Measurements from ENCODE around the gene SLC29A1.
"Not testable (repeated sequence)": the region's sequence is repeated elsewhere in the genome, so short reads cannot be mapped to it uniquely, and the experiment has no call there.

The SLC29A1 gene

DNA sequence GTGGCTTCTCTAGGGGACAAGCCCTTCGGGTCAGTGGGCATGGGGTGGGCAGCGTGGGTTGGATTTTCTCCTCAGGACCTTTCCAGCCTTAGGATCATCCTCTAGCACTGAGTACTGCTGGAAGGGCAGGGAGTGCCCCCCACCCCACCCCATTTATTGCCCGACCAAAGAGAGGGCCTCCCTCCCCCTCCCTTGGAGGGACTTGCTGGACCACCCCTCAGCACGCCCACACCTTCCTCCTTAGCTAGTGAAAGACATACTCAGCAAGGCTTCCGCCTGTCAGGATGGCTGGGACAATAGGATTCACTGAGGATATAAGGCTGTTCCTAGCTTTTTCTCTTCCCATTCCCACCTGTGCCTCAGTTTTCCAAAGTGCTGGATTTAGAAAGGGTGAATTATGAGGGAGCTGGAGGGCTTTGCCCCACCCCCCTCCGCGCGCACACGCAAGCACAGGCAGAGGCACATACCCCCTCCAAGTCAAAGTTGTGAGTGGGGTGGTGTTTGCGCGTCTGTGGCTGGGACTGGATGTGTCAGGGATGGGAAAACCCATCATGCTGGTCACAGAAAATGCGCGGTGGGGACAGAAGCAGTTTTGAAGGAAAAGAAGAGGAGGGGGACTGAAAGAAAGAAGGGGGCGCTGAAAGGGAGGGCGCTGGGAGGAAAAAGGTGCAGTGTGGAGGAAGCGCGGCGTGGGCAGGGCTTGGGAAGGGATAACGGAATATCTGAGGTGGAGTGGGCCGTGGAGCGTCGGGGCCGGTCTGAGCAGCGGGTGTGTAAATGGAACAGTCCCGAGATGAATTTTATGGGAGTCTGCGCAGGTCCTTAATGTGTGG lies 693 bp upstream of the SLC29A1 start:
- DNase-seq (ENCODE audit: low spot score), result peak; percentile 43

DNA sequence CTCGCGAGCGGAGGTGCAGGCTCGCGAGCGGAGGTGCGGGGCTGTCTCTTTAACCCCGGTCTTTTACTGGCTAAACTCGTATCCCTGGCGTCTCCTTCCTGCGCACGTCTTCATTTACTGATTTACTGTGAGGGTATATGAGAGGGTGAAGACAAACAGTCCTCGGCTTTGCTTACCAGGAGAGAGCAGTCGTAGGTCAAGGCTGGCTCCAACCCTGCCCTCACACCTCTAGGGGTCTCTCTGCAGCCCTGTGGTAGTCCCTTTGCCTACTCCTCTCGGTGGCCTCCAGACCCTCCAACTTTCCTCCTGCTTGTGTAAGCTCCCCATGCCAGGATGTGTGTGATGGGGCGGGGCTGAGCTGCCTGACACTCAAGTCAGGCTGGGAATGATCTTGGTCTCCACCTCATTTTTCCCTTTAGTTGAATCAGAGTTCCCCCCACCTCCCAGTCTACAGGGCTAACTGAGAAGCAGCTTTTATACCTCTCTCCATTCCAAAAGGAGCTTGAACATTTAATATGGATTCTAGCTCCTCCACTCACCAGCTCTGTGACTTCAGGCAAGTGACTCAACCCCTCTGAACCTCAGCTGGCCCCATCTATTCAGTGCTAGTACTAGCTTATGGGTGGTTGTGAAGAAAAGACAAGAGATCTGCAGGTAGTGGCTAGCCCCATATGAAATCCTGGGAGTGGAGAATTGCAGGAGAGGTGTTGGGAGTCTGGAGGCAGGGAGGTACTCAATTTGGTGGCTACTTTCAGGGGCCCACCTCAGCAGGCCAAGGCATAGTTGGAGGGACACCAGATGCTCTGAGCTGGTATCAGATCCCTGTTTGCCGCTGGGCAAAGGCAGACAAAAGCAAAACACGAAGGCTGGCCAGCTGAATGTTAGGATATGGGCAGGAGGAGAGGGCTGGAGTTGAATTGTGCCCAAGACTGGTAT lies 902 bp downstream of the SLC29A1 start:
- peak; percentile 52 for DNase-seq (ENCODE audit: low spot score)

DNA sequence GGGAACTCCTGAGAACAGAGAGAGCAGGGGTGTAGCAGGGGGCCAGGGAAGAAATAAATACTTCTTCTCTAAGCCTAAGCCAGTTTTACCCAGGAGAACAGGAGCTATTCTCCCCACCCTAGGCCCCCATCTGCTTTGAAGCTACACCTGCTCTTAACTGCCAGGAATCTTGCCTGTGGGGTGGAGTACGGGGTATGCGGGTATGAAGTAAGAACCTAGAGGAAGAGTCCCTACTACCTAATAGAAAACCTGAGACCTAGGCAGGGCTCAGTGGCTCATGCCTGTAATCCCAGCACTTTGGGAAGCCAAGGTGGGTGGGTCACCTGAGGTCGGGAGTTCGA lies 1.5 kb downstream of the SLC29A1 start:
- DNase-seq (ENCODE audit: low spot score), result no peak

DNA sequence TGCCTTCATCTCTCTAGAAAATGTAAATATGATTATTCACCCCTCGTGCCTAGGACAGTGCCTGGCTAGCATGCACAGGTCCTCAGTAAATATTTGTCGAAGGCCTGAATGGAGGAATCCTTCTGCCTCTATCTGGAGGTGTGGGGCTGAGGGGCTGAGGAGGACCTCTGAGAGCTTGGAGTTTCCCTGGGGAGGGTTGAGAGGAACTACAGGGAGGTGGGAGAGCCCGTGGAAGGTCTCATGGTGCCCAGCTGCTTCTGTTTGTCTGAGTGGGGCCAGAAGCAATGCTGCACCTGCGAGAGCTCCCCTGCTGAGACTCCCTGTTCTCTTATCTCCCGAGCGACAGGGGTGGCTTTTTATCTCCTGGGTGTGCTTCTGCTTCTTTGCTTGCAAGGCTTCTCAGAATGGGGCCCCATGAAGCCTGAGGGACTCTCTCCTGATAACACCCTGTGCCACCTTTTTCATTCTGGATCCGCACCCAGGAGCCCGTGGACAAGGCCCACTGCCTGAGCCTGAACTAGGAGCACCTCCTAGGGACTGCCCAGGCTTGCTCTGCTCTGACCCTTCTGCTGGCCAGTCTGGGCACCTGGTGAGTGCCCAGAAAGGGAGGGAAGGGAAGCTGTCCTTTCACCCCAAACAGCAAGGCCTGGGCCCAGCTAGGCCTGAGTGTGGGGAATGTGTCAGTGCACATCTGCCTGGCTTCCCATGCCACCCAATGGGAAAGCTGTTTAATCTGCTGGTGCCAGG lies 2.4 kb downstream of the SLC29A1 start:
- no peak for DNase-seq (ENCODE audit: low spot score)

DNA sequence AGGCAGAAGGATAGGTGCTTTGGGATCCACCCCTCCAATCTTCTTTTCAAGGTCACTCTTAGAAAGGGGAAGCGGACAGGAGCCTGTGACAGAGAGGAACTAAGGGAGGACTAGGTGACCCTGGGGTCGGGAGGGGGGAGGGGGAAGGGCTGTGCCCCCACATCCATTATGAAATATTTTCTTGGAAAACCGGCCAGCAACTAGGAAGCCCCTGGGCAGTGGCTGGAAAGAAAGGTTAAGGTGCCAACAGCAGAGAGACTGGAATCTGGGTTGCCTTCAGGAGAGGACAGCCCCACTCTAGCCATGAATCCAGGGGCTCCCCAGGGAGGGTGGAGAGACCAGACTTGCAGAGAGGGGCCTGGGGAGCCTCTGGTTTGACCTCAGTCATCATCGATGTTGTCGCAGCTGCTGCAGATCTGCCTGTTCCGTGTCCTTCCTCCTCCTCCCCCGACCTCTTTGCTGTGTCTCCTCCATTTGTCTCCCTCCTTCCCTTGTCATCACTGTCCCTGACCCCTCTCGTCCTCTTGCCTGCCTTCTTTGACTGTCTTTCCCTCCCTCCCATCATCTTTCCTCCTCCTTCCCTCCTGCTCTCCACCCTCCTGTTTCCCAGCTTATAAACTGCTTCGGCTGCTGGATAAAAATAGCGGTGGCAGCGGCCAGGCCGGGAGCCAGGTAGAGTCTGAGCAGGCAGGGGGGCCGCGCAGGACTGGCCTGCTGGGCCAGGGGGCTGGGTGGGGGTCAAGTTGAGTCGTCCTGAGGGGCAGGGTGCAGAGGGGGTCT lies 3.2 kb downstream of the SLC29A1 start:
- DNase-seq (ENCODE audit: low spot score), result no peak

DNA sequence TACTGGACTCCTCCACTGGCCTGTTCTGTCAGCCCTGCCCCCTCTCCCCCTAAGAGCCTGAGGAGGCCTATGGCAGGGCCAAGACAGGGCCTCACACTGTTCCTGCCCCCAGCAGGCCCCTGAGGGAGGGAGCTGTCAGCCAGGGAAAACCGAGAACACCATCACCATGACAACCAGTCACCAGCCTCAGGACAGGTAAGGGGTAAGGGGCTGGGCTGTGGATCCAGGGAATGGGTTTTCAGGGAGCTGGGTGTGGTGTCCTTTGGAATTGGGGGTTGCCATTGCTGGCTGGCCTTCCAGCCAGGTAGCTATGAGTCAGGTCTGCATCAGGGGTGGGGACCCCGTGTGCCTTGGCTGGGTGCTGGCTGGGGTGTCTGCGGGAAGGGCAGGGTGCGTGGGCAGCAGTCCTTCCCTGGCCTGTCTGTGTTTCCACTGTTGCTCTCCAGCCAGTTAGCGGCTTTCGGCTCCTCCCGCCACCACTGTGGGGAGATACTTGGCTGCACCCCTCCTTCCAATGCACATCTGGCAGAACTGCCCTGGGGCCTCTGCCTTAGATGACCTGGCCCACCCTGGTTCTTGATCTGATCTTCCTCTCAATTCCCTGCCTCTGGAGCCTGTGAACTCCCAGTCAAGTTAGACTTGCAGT lies 3.9 kb downstream of the SLC29A1 start:
- DNase-seq (ENCODE audit: low spot score), result peak; percentile 49

DNA sequence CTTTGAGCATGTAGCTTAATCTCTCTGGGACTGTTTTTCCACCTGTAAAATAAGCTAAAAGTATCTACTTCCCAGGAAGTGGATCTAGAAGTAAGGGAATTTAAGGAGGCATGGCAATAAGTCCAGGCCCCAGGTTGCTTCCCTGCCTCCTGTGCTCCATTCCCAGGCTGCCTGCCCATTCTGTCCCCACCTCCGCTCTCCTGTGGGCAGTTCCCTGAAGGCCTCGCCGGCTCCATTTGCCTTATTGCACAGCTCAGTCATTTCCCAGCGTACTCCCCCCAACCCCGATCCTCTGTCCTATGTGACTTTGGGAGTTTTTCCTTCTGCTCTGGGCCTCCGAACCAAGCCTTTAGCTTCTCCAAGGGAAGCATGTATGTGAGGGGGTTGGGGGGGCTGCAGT lies 4.6 kb downstream of the SLC29A1 start:
- no peak for DNase-seq (ENCODE audit: low spot score)

DNA sequence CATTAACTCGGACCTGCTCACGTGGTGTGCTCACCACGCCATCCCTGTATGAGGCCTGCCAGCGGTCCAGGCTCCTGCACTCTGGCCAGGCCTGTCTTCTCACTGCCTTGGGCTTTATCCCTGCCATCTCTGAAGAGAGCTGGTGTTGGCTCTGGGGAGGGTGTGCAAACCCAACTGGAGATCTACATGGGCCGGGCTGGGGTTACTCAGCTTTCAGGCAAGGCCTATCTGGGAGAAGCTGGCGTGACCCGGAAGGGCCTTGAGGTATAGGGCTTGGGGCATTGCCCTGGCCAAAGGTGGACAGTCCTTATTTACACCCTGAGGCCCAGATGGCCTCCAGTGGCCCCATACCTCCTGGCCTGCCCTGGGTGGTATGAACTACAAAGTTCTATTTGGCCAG lies 5.0 kb downstream of the SLC29A1 start:
- DNase-seq (ENCODE audit: low spot score), result no peak

DNA sequence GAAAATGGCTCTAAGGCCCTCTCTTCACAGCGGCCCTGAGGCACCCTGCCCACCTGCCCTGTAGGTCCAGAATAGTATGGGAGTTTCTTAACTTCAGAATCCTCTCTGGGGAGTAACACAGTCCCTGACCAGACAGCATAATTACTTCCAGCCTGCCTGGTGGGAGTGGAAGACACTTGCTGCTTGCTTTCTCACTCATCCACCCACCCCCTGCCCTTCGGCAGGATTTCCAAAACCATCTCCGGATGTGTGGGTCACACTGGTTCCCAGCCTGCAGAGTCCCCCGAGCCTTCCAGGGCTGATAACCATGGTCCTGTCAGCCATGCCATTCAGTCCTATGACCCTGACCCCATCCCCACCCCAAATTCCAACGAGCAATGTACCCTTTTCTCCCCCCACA lies 5.4 kb downstream of the SLC29A1 start:
- no peak for DNase-seq (ENCODE audit: low spot score)

DNA sequence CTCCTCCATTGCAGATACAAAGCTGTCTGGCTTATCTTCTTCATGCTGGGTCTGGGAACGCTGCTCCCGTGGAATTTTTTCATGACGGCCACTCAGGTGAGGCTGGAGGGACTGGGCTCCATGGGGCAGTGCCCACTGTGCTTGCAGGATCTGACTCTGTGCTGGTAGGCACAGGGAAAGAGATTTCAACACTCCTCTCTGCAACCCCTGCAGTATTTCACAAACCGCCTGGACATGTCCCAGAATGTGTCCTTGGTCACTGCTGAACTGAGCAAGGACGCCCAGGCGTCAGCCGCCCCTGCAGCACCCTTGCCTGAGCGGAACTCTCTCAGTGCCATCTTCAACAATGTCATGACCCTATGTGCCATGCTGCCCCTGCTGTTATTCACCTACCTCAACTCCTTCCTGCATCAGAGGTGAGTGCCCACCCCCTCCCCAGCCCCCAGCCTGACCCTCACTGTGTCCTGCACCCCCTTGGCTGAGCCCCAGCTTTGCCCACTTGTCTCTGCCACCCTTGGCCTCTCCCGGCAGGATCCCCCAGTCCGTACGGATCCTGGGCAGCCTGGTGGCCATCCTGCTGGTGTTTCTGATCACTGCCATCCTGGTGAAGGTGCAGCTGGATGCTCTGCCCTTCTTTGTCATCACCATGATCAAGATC lies 6.1 kb downstream of the SLC29A1 start:
- no peak for DNase-seq (ENCODE audit: low spot score)

DNA sequence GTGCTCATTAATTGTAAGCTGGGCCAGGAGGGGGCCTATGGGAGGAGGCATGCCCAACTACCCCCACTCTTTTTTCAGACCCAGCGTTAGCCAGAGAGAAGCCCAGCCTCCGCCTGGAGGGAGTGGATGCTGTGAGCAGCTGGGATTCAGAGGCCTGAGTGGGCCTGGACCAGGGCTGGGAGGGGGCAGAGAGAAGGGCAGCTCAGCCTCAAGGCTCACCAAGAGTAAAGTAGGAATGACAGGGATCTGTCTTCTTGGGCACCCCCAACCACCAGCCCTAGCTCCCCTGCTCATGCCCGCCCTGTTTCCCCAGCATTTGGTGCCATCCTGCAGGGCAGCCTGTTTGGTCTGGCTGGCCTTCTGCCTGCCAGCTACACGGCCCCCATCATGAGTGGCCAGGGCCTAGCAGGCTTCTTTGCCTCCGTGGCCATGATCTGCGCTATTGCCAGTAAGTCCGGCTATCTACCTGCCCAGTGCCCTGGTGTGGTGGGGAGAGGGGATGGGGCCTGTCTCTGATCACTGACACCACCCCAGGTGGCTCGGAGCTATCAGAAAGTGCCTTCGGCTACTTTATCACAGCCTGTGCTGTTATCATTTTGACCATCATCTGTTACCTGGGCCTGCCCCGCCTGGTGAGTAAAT lies 6.8 kb downstream of the SLC29A1 start:
- DNase-seq (ENCODE audit: low spot score), result no peak

DNA sequence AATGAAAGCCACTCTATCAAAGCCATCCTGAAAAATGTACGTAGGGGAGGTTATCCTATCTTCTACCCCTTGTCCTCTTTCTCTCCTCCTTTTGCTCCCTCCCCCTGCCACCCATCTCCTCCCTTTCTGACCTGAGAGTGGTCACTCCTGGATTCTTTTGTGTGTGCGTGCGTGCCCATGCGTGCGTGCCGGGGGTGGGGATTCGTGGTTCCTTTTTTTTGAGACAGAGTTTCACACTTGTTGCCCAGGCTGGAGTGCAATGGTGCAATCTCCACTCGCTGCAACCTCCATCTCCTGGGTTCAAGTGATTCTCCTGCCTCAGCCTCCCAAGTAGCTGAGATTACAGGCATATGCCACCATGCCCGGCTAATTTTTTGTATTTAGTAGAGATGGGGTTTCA lies 8.0 kb downstream of the SLC29A1 start:
- DNase-seq (ENCODE audit: low spot score), result not testable (repeated sequence)

DNA sequence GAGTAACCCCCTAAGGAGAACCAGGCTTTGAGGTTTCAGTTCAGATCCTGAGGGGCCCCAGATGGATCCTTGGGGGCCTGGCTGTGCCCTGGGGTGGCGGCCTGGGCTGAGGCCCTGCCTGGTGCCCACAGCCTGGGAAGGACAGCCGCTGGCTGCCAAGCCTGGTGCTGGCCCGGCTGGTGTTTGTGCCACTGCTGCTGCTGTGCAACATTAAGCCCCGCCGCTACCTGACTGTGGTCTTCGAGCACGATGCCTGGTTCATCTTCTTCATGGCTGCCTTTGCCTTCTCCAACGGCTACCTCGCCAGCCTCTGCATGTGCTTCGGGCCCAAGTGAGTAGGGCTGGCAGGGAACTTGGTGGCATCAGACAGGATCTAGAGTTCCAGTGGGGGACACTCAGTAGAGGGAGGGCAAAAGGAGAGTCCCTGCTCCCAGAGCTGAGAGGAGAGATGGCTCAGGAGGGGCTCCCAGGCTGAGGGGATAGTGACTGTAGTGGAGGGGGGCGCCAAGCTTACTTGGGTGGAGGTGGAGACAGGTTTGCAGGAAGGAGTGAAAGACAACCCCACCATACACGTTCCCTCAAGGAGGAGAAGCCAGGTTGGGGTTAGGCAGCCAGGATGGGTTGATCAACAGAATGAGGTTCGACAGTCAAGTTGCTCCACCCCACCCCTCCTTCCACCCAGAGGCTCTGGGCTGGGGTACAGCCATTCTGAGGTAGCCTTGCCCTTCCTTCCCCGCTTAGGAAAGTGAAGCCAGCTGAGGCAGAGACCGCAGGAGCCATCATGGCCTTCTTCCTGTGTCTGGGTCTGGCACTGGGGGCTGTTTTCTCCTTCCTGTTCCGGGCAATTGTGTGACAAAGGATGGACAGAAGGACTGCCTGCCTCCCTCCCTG lies 9.5 kb downstream of the SLC29A1 start:
- DNase-seq (ENCODE audit: low spot score), result no peak

DNA sequence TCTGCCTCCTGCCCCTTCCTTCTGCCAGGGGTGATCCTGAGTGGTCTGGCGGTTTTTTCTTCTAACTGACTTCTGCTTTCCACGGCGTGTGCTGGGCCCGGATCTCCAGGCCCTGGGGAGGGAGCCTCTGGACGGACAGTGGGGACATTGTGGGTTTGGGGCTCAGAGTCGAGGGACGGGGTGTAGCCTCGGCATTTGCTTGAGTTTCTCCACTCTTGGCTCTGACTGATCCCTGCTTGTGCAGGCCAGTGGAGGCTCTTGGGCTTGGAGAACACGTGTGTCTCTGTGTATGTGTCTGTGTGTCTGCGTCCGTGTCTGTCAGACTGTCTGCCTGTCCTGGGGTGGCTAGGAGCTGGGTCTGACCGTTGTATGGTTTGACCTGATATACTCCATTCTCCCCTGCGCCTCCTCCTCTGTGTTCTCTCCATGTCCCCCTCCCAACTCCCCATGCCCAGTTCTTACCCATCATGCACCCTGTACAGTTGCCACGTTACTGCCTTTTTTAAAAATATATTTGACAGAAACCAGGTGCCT lies 10.2 kb downstream of the SLC29A1 start:
- no peak for DNase-seq (ENCODE audit: low spot score)

DNA sequence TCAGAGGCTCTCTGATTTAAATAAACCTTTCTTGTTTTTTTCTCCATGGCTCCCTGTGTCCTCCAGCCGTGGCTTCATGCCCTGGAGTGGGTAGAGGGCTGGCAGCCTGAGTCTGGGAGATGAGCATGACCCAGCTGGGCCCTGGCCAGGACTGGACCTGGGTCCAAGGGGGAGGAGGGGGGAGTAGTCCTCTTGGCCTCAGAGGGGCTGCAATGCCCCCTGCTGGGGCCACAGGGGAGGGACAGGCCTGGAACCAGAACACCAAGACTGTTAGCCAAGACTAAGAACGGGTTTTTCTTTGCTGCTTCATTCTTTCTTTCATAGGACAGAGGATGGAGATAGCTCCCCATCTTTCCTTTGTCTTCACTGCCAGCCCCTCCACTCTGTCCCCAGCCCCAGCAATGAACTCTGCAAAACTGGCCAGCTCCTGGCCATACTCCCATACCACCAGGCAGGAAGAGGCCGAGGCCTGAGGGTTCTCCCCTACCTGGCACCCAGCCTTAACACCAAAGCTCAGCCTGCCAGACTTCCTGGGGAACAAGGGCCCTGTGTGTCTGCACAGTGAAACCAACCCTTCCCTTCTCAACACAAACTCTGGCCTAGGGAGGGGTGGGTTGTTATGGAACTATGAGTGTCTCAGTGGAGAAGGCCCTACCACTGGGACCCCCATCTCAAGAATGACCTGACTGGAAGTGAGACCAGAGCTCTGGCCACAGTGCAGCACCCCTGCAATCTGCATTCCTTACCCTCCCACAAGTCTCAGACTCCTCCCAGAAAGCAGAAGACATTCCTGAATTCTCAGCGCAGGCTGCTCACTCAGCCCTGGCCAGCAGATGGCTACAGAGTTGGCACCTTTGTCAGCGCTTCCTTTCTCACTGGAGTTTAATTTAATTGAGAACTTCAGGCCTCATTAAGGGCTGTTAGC lies 11.0 kb downstream of the SLC29A1 start:
- DNase-seq (ENCODE audit: low spot score), result peak; percentile 73

DNA sequence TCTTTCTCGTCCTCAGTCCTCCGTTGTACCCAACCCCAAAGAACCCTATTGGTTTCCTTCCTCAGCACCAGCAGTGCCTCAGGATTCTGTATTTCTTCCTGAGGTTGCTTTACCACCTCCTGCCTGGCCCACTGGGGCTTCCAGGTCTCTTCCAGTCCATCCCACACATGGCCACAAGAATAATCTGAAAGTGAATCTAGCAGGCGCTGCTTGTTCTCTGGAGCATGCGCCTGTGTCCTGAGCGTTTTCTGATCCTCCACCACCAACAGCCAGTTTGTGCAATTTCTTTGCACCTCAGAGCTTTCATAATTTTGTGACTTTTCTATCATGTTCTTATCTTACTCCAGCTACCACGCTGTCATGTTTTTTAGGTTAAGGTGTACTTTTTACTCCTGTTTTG lies 11.9 kb downstream of the SLC29A1 start:
- no peak for DNase-seq (ENCODE audit: low spot score)

DNA sequence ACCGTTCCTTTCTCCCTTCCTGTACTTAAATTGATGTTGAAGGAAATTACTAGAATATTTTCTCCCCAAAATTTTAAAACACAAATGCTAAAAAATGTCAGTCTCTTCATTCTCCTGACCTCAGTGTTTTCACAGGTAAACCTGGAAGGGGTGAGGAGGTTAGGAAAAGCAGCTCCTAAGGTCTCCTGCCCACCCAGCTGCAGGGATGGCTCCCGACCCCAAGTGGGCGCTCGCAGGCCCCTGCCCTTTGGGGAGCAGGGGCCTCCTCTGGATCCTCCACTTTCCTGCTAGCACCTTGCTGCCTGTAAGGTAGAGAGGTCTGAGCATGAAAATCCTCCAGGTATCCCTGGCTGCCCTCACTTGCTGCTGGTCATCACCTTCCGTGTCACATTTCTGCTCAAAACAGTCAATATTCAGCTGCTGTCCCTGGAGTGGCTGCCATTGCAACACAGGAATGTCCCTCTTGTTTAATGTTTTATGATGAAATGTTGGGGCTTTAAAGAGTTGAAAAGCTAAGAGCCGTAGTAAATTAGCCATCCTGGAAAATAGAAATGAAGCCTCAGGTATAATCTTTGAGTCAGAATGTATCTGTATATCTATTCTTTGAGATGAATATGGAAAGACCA lies 12.6 kb downstream of the SLC29A1 start:
- no peak for DNase-seq (ENCODE audit: low spot score)
